SK-N-SH (cell line): ENCODE measurements around the gene TMEM150A.

Experiments used
- EP300 ChIP-seq, 2 experiments: IDR thresholded peaks; 2 replicates each; pipeline versions ENCODE4 v1.4.0 to v1.6.1; 2012; ENCODE audit warnings: borderline replicate concordance in 1 of 2, low read depth in 1 of 2, low read length in 1 of 2
- FOXM1 ChIP-seq: IDR thresholded peaks from 2 replicates; pipeline ENCODE4 v1.4.0; 2012; ENCODE audit warnings: low read depth, mild to moderate bottlenecking
- GATA2 ChIP-seq: sonication (generic); formaldehyde crosslinking; IDR thresholded peaks from 2 replicates; pipeline ENCODE4 v1.5.0; 2020; ENCODE audit warnings: mild to moderate bottlenecking, missing genetic modification reagents
- POLR2AphosphoS5 ChIP-seq: IDR thresholded peaks from 2 replicates; pipeline ENCODE4 v1.6.1; 2012; ENCODE audit warnings: low read depth, low read length
- SMC3 ChIP-seq: IDR thresholded peaks from 2 replicates; pipeline ENCODE4 v1.6.1; 2012; ENCODE audit warnings: low read depth, low read length, improper control_type of control experiment
- TAF1 ChIP-seq: IDR thresholded peaks from 2 replicates; pipeline ENCODE4 v1.6.1; 2012; ENCODE audit warnings: low read depth, mild to moderate bottlenecking, low read length, moderate library complexity, borderline replicate concordance
- TCF12 ChIP-seq: IDR thresholded peaks from 2 replicates; pipeline ENCODE4 v1.4.0; 2012
- TEAD4 ChIP-seq: IDR thresholded peaks from 2 replicates; pipeline ENCODE4 v1.4.0; 2012; ENCODE audit warnings: mild to moderate bottlenecking, borderline replicate concordance; ENCODE audit not compliant: insufficient read depth
- USF1 ChIP-seq: IDR thresholded peaks from 2 replicates; pipeline ENCODE4 v1.4.0; 2012; ENCODE audit warnings: low read depth, borderline replicate concordance
- TF ChIP-seq, protein P1 (sequence below): fragments of 200-600 bp; sonication (generic); IDR thresholded peaks from 2 replicates; pipeline ENCODE4 v1.6.1; 2017; ENCODE audit warnings: antibody characterized with exemption, mild to moderate bottlenecking, moderate library complexity
- TF ChIP-seq, protein P2 (sequence below): IDR thresholded peaks from 2 replicates; pipeline ENCODE4 v1.6.1; 2012; ENCODE audit warnings: mild to moderate bottlenecking, low read depth, low read length, moderate library complexity
- TF ChIP-seq, protein P3 (sequence below): fragments of 150-350 bp; IDR thresholded peaks from 2 replicates; pipeline ENCODE4 v1.6.1; 2017; ENCODE audit warnings: antibody characterized with exemption, low read length, low read depth, borderline replicate concordance

- no peak for TF ChIP-seq GATA2 (CRISPR knock-in tag)
- TF ChIP-seq, protein P1, sequence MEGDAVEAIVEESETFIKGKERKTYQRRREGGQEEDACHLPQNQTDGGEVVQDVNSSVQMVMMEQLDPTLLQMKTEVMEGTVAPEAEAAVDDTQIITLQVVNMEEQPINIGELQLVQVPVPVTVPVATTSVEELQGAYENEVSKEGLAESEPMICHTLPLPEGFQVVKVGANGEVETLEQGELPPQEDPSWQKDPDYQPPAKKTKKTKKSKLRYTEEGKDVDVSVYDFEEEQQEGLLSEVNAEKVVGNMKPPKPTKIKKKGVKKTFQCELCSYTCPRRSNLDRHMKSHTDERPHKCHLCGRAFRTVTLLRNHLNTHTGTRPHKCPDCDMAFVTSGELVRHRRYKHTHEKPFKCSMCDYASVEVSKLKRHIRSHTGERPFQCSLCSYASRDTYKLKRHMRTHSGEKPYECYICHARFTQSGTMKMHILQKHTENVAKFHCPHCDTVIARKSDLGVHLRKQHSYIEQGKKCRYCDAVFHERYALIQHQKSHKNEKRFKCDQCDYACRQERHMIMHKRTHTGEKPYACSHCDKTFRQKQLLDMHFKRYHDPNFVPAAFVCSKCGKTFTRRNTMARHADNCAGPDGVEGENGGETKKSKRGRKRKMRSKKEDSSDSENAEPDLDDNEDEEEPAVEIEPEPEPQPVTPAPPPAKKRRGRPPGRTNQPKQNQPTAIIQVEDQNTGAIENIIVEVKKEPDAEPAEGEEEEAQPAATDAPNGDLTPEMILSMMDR = no peak
- no peak for TF ChIP-seq POLR2AphosphoS5
- TF ChIP-seq SMC3 = no peak
- no peak for TF ChIP-seq USF1
- TF ChIP-seq, protein P2, sequence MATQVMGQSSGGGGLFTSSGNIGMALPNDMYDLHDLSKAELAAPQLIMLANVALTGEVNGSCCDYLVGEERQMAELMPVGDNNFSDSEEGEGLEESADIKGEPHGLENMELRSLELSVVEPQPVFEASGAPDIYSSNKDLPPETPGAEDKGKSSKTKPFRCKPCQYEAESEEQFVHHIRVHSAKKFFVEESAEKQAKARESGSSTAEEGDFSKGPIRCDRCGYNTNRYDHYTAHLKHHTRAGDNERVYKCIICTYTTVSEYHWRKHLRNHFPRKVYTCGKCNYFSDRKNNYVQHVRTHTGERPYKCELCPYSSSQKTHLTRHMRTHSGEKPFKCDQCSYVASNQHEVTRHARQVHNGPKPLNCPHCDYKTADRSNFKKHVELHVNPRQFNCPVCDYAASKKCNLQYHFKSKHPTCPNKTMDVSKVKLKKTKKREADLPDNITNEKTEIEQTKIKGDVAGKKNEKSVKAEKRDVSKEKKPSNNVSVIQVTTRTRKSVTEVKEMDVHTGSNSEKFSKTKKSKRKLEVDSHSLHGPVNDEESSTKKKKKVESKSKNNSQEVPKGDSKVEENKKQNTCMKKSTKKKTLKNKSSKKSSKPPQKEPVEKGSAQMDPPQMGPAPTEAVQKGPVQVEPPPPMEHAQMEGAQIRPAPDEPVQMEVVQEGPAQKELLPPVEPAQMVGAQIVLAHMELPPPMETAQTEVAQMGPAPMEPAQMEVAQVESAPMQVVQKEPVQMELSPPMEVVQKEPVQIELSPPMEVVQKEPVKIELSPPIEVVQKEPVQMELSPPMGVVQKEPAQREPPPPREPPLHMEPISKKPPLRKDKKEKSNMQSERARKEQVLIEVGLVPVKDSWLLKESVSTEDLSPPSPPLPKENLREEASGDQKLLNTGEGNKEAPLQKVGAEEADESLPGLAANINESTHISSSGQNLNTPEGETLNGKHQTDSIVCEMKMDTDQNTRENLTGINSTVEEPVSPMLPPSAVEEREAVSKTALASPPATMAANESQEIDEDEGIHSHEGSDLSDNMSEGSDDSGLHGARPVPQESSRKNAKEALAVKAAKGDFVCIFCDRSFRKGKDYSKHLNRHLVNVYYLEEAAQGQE = no peak
- no peak for TF ChIP-seq TCF12
- no peak for TF ChIP-seq EP300 (IDR thresholded peaks at IDR 0.05; ENCODE audit: borderline replicate concordance in 1 of 2, low read depth in 1 of 2, low read length in 1 of 2)
- TF ChIP-seq TAF1 = no peak
- no peak for TF ChIP-seq TEAD4
- TF ChIP-seq FOXM1 = no peak
- TF ChIP-seq, protein P3, sequence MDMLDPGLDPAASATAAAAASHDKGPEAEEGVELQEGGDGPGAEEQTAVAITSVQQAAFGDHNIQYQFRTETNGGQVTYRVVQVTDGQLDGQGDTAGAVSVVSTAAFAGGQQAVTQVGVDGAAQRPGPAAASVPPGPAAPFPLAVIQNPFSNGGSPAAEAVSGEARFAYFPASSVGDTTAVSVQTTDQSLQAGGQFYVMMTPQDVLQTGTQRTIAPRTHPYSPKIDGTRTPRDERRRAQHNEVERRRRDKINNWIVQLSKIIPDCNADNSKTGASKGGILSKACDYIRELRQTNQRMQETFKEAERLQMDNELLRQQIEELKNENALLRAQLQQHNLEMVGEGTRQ = no peak
Observed at GRCh38 chr2:85582492-85582891, 20.0 kb downstream of the TMEM150A start.
